ENCODE results near the gene GBGT1.

Gene GBGT1

DNA sequence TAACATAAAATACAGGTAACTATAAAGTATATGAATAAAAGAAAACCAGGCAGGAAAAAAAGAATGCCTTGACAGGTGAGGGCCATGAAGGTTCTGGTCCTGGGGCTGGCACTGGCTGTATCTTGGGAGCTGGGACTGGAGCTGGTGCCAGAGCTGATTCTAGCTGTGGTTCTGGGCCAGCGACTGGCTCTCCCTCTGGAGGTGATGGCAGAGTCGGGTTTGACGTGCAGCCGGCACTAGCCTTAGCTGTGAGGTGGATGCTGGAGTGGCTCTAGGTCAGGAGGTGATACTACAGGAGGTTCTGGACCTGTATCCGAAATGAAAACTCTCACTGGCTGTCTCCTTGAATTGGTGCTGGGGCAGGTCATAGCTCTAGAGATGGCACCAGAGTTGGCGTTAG, 23.0 kb upstream of the GBGT1 start:
- no peak overlapping the region for H3K4me3 ChIP-seq (replicated peaks in 1 of 2; ENCODE audit: low read depth in 2 of 2, low read length in 2 of 2)
- TF ChIP-seq, protein P1, sequence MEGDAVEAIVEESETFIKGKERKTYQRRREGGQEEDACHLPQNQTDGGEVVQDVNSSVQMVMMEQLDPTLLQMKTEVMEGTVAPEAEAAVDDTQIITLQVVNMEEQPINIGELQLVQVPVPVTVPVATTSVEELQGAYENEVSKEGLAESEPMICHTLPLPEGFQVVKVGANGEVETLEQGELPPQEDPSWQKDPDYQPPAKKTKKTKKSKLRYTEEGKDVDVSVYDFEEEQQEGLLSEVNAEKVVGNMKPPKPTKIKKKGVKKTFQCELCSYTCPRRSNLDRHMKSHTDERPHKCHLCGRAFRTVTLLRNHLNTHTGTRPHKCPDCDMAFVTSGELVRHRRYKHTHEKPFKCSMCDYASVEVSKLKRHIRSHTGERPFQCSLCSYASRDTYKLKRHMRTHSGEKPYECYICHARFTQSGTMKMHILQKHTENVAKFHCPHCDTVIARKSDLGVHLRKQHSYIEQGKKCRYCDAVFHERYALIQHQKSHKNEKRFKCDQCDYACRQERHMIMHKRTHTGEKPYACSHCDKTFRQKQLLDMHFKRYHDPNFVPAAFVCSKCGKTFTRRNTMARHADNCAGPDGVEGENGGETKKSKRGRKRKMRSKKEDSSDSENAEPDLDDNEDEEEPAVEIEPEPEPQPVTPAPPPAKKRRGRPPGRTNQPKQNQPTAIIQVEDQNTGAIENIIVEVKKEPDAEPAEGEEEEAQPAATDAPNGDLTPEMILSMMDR (IDR thresholded peaks at IDR 0.05; ENCODE audit: low read depth, low read length): no peak
- no peak for DNase-seq (ENCODE audit: low read depth in 2 of 2)

DNA sequence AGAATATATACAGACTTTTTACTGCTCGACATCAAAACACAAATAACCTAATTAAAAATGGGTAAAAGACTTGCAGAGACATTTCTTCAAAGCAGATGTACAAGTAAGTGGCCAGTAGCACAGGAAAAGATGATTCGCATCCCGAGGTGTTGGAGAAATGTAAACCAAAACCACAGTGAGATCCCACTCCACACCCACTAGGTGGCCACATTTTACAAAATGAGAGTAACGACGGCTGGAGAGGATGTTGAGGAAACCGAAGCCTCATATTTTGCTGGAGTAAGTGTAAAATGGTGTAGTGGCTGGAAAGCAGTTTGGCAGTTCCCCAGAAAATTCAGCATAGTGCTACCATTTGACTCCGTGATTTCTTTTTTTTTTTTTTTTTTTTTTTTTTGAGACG, 21.3 kb upstream of the GBGT1 start:
- TF ChIP-seq, protein P1 (IDR thresholded peaks at IDR 0.05; ENCODE audit: low read depth, low read length): peak; percentile 69
- DNase-seq (ENCODE audit: low read depth in 2 of 2): peak; percentile 84 to 85
- no peak overlapping the region for H3K4me3 ChIP-seq (replicated peaks in 1 of 2; ENCODE audit: low read depth in 2 of 2, low read length in 2 of 2)

DNA sequence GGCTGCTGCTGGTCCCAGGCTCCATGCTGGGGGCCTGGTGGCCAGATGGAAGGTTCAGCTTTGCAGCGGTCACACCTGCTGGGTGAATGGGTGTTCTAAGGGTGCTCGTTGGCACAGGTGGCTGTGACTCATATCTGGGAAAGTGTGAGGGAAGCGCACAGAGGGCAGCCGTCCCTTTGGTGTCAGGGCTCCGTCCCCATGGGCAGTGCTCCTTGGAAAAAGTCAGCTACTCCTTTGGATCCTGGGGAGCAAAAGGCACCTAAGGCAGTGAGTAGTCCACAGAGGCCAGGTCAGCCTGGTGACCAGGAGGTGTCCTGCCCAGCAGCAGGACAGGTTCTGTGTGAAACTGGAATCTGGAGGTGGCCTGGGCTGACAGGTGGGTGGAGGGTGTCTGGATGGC, 18.4 kb upstream of the GBGT1 start:
- TF ChIP-seq, protein P1 (IDR thresholded peaks at IDR 0.05; ENCODE audit: low read depth, low read length): no peak
- no peak overlapping the region for H3K4me3 ChIP-seq (replicated peaks in 1 of 2; ENCODE audit: low read depth in 2 of 2, low read length in 2 of 2)
- DNase-seq (ENCODE audit: low read depth in 2 of 2): no peak

DNA sequence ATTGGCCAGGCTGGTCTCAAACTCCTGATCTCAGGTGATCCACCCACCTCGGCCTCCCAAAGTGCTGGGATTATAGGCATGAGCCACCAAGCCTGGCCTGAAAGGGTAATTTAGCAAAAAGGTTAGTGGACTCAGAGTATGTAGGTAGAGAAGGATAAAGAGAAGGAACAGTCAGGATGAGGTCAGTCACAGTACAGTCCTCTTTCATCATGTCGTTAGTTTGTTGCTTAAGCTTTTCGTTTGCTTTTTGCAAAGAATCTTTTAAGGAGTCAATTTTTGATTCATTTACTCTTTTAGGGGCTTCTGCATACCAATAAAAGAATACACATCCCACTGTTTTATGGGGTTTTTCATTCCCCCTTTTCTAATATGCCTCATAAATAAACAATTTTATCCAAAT, 17.8 kb upstream of the GBGT1 start:
- DNase-seq (ENCODE audit: low read depth in 2 of 2): no peak
- no peak overlapping the region for H3K4me3 ChIP-seq (replicated peaks in 1 of 2; ENCODE audit: low read depth in 2 of 2, low read length in 2 of 2)
- TF ChIP-seq, protein P1 (IDR thresholded peaks at IDR 0.05; ENCODE audit: low read depth, low read length): no peak

DNA sequence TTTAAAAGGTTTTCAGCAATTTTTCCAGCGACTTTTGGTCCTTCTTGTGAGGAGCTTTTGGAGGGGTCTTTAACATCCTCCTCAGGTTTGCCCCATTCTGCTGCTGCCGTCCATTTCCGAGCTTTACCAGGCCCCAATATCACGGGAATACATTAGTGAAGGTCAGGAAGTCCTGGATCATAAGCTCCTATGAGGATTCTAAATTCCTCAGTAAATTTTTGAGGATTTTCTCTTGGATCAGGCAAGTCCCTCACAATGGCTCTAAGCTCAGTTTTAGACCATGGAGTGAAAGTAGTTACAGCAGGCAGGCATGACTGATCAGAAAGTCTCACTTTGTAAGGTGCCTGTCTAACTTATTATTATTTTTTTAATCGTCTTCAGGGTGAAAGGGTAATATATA, 17.2 kb upstream of the GBGT1 start:
- TF ChIP-seq, protein P1 (IDR thresholded peaks at IDR 0.05; ENCODE audit: low read depth, low read length): no peak
- H3K4me3 ChIP-seq (replicated peaks in 1 of 2; ENCODE audit: low read depth in 2 of 2, low read length in 2 of 2): no peak overlapping the region
- no peak for DNase-seq (ENCODE audit: low read depth in 2 of 2)

DNA sequence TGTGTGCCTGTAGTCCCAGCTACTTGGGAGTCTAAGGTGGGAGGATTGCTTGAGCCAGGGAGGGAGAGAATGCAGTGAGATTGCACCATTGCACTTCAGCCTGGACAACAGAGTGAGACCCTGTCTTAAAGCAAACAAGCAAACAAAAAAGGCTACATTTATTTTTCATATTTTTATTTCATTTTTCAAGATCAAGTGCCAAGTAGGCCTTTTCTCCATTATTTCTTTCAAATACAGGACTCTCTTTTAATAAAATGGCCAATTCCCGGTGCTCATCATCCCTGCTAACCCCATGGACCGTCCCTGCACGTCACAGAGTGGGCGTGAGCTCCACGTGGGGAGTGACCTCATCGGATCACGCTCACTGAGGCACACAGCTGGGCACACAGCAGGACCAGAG, 9.3 kb upstream of the GBGT1 start:
- TF ChIP-seq, protein P1 (IDR thresholded peaks at IDR 0.05; ENCODE audit: low read depth, low read length): no peak
- DNase-seq (ENCODE audit: low read depth in 2 of 2): no peak
- H3K4me3 ChIP-seq (replicated peaks in 1 of 2; ENCODE audit: low read depth in 2 of 2, low read length in 2 of 2): no peak overlapping the region

DNA sequence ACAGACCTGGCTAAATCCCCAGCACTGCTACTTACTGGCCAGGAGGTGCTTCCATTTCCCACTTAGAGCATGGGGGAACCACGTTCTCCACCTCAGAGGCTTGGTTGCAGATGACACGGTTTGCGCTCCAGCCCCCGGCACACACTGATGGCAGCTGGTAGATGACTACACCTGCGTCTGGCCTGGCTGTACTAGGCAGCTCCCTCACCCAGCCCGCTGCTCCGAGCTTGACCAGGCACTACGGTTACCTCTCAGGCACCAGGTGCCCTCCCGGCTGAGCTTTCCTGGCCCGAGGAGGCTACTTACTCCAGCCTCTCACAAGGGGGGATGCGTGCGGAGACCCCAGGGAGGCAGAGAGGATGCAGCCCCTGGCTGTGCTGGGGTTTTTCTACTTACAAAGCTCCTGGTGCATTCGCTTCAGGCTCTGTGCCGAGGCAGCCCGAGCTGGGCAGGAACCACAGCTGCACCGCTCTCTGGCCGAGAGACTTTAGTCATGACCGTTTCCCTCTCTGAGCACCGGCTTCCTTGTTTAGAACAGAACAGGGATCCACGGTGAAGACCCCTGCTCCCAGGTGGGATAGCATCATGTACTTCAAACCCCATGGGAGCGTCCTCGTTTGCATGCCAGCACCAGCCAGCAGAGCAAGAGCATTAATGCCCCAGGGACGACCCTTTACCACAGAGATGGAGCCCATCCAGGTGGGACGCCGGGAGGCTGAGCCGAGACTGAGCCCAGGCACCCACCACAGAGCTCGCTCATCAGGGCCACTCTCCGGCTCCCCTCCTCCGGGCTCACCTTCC, 7.6 kb upstream of the GBGT1 start:
- TF ChIP-seq, protein P1 (IDR thresholded peaks at IDR 0.05; ENCODE audit: low read depth, low read length): no peak
- DNase-seq (ENCODE audit: low read depth in 2 of 2): no peak
- H3K4me3 ChIP-seq (replicated peaks in 1 of 2; ENCODE audit: low read depth in 2 of 2, low read length in 2 of 2): no peak overlapping the region

Data from cardiac fibroblast (primary cell).